ENCODE data around the gene DNAH12.

DNAH12 gene

GRCh38 chr3:57544181-57545125 is at the start of gene DNAH12:
Gene DNAH12 (minus strand): TSS chr3:57544344. CDS start chr3:57542870, 1,474 bp downstream.
- DNase-seq (ENCODE audit: low read depth), result peak; percentile 9

- no peak for DNase-seq (ENCODE audit: low read depth)
These were observed 48.2 kb upstream of the DNAH12 start for GRCh38 chr3:57592306-57592705.

GRCh38 chr3:57587905-57588304 is 43.8 kb upstream of the DNAH12 start:
- DNase-seq (ENCODE audit: low read depth), result no peak

GRCh38 chr3:57586778-57587177 is 42.6 kb upstream of the DNAH12 start:
- no peak for DNase-seq (ENCODE audit: low read depth)

GRCh38 chr3:57583544-57583943 is 39.4 kb upstream of the DNAH12 start:
- no peak for DNase-seq (ENCODE audit: low read depth)

GRCh38 chr3:57582474-57583168 is 38.5 kb upstream of the DNAH12 start:
- no peak for DNase-seq (ENCODE audit: low read depth)

GRCh38 chr3:57577801-57578200 is 33.7 kb upstream of the DNAH12 start:
- DNase-seq (ENCODE audit: low read depth), result no peak

- DNase-seq (ENCODE audit: low read depth), result no peak
These were observed 32.0 kb upstream of the DNAH12 start for GRCh38 chr3:57575966-57576626.

- no peak for DNase-seq (ENCODE audit: low read depth)
These were observed 28.0 kb upstream of the DNAH12 start for GRCh38 chr3:57572096-57572495.

GRCh38 chr3:57570878-57571277 is 26.7 kb upstream of the DNAH12 start:
- no peak for DNase-seq (ENCODE audit: low read depth)

- no peak for DNase-seq (ENCODE audit: low read depth)
These were observed 25.8 kb upstream of the DNAH12 start for GRCh38 chr3:57569859-57570450.

- DNase-seq (ENCODE audit: low read depth), result peak; percentile 58
These were observed 15.4 kb upstream of the DNAH12 start for GRCh38 chr3:57559526-57559925.

GRCh38 chr3:57557085-57557537 is 13.0 kb upstream of the DNAH12 start:
- DNase-seq (ENCODE audit: low read depth), result peak; percentile 42

- peak; percentile 8 for DNase-seq (ENCODE audit: low read depth)
These were observed 12.4 kb upstream of the DNAH12 start for GRCh38 chr3:57556459-57557084.

GRCh38 chr3:57555738-57556458 is 11.8 kb upstream of the DNAH12 start, which contains the start of gene PDE12:
Gene PDE12 (plus strand): TSS chr3:57556274. CDS start chr3:57556380, 106 bp downstream.
- DNase-seq (ENCODE audit: low read depth), result peak; percentile 90

- no peak for DNase-seq (ENCODE audit: low read depth)
These were observed 11.2 kb upstream of the DNAH12 start for GRCh38 chr3:57555306-57555705.

- no peak for DNase-seq (ENCODE audit: low read depth)
These were observed 2.5 kb upstream of the DNAH12 start for GRCh38 chr3:57546616-57547015.

- no peak for DNase-seq (ENCODE audit: low read depth)
These were observed 1.6 kb upstream of the DNAH12 start for GRCh38 chr3:57545636-57546268.

- DNase-seq (ENCODE audit: low read depth), result no peak
These were observed 5.7 kb downstream of the DNAH12 start for GRCh38 chr3:57538465-57538864.

- DNase-seq (ENCODE audit: low read depth), result no peak
These were observed 14.0 kb downstream of the DNAH12 start for GRCh38 chr3:57530071-57530608.
